CD4-positive, CD25-positive, alpha-beta regulatory T cell (primary cell): ENCODE measurements around the gene MGP. TPM values are rescaled to one million over a fixed set of nuclear protein-coding genes. Genes with fewer than 3 reads are reported as not detected.
A peak's percentile ranks its signal among the peaks of the same experiment; 100 is the strongest.

Experiments
- ATAC-seq, 2 donors: fragments of 150-1000 bp; cut with Tn5 transposase; one replicate each; pipeline ENCODE4 v1.10.0; 2021; ENCODE audit warnings: low read depth in 2 of 2, moderate number of reproducible peaks in 2 of 2, moderate library complexity in 1 of 2
- DNase-seq, 3 donors: peaks; one replicate each; pipeline versions ENCODE4 v3.0.0 to v3.0.0-alpha.2; 2012 to 2022; ENCODE audit warnings: mixed read lengths in 1 of 3
- H3K27ac ChIP-seq: one replicate; pipeline ENCODE4 v1.7.0; 2013; ENCODE audit warnings: mild to moderate bottlenecking, low read length; ENCODE audit not compliant: insufficient read depth, poor library complexity, severe bottlenecking
- H3K27me3 ChIP-seq: one replicate; pipeline ENCODE4 v1.7.0; 2013; ENCODE audit warnings: low read length; ENCODE audit not compliant: control insufficient read depth, insufficient read depth
- H3K36me3 ChIP-seq: one replicate; pipeline ENCODE4 v1.7.0; 2013; ENCODE audit warnings: mild to moderate bottlenecking, low read length, moderate library complexity; ENCODE audit not compliant: control insufficient read depth, insufficient read depth
- H3K4me1 ChIP-seq: 2 replicates; pipeline ENCODE4 v1.7.0; 2013; ENCODE audit warnings: mild to moderate bottlenecking, low read length; ENCODE audit not compliant: insufficient read depth, control insufficient read depth, poor library complexity, severe bottlenecking
- H3K4me3 ChIP-seq: one replicate; pipeline ENCODE4 v1.7.0; 2013; ENCODE audit warnings: low read depth, mild to moderate bottlenecking, low read length, moderate library complexity
- H3K9me3 ChIP-seq, 2 experiments: 1 replicate in 1 of 2; 2 replicates in 1 of 2; pipeline ENCODE4 v1.7.0; 2013; ENCODE audit warnings: low read length in 2 of 2, mild to moderate bottlenecking in 1 of 2, moderate library complexity in 1 of 2; ENCODE audit not compliant: control insufficient read depth in 2 of 2
- H3K27ac Mint-ChIP-seq, 3 donors: one replicate each; pipeline ENCODE4 v1.8.0; 2020 to 2022; ENCODE audit warnings: mild to moderate bottlenecking in 3 of 3, mixed read lengths in 3 of 3, moderate library complexity in 2 of 3
- H3K27me3 Mint-ChIP-seq: one replicate; pipeline ENCODE4 v1.8.0; 2022; ENCODE audit warnings: mild to moderate bottlenecking, mixed read lengths
- H3K36me3 Mint-ChIP-seq: one replicate; pipeline ENCODE4 v1.8.0; 2020; ENCODE audit warnings: mixed read lengths
- H3K4me1 Mint-ChIP-seq, 4 donors: one replicate each; pipeline ENCODE4 v1.8.0; 2020 to 2022; ENCODE audit warnings: mixed read lengths in 4 of 4, mild to moderate bottlenecking in 1 of 4
- H3K4me3 Mint-ChIP-seq, 4 donors: one replicate each; pipeline ENCODE4 v1.8.0; 2020 to 2022; ENCODE audit warnings: mild to moderate bottlenecking in 4 of 4, mixed read lengths in 4 of 4, moderate library complexity in 3 of 4
- H3K9me3 Mint-ChIP-seq, 7 donors: one replicate each; pipeline ENCODE4 v1.8.0; 2020 to 2022; ENCODE audit warnings: mixed read lengths in 7 of 7, mild to moderate bottlenecking in 3 of 7, moderate library complexity in 2 of 7
- polyA plus RNA-seq, 4 donors: library from polyadenylated mRNA; unstranded; fragments of 300-500 nt; fragmentation: Illumina TruSeq; gene quantifications; one replicate each; pipeline ENCODE4 v1.2.3, GENCODE V29; 2021
- total RNA-seq: library from RNA; stranded (reverse); gene quantifications from one replicate; pipeline ENCODE4 v1.2.3, GENCODE V29; 2022

MGP gene
- total and polyA plus RNA-seq, 5 donors from 2014 or later: 0.59 to 2.6 (median 0.64) TPM; not detected in 2

- Histone ChIP-seq H3K9me3 (no peaks in the 10 kb centered on the region), H3K27ac (no peak overlapping the region), H3K36me3 (peaks cover 41% of the 10 kb centered on the region), H3K4me1 (no peaks in the 10 kb centered on the region), H3K4me3 (no peak overlapping the region), H3K27me3 (no peaks in the 10 kb centered on the region)
- no peaks in the 10 kb centered on the region for H3K27me3 Mint-ChIP-seq
- DNase-seq (no peak), ATAC-seq (no peak)
- peaks cover 0 to 2% (median 0%) of the 10 kb centered on the region in 7 donors for H3K9me3 Mint-ChIP-seq
- H3K27ac Mint-ChIP-seq: peak overlapping the region in 1 of 3 donors; percentile 62
- H3K4me1 Mint-ChIP-seq: peaks cover 7 to 25% (median 13%) of the 10 kb centered on the region in 4 donors
- H3K36me3 Mint-ChIP-seq: peaks cover 73% of the 10 kb centered on the region
- no peak overlapping the region for H3K4me3 Mint-ChIP-seq
Measured at GRCh38 chr12:14911131-14911530, 25.5 kb upstream of the MGP start.

- Histone ChIP-seq H3K27me3 (no peaks in the 10 kb centered on the region), H3K27ac (no peak overlapping the region), H3K4me3 (no peak overlapping the region), H3K36me3 (peaks cover 33% of the 10 kb centered on the region), H3K4me1 (peaks cover 3% of the 10 kb centered on the region), H3K9me3 (no peaks in the 10 kb centered on the region)
- Mint-ChIP-seq H3K27me3 (no peaks in the 10 kb centered on the region), H3K36me3 (peaks cover 68% of the 10 kb centered on the region), H3K4me1 (peaks cover 12 to 25% (median 17%) of the 10 kb centered on the region in 4 donors), H3K4me3 (no peak overlapping the region), H3K27ac (peak overlapping the region in 2 of 3 donors; percentile 57 to 74), H3K9me3 (peaks cover 0 to 3% (median 0%) of the 10 kb centered on the region in 7 donors)
- ATAC-seq (peak; percentile 13 to 36), DNase-seq (peak in 1 of 3 donors; percentile 17)
Measured at GRCh38 chr12:14910090-14910915, 24.6 kb upstream of the MGP start.

- Histone ChIP-seq H3K4me1 (peaks cover 3% of the 10 kb centered on the region), H3K9me3 (no peaks in the 10 kb centered on the region), H3K4me3 (no peak overlapping the region), H3K36me3 (peaks cover 9% of the 10 kb centered on the region), H3K27ac (no peak overlapping the region), H3K27me3 (no peaks in the 10 kb centered on the region)
- H3K4me1 Mint-ChIP-seq: peaks cover 15 to 37% (median 21%) of the 10 kb centered on the region in 4 donors
- no peak overlapping the region for H3K4me3 Mint-ChIP-seq
- H3K36me3 Mint-ChIP-seq: peaks cover 54% of the 10 kb centered on the region
- H3K27ac Mint-ChIP-seq: peak overlapping the region in 2 of 3 donors; percentile 33 to 59
- DNase-seq: no peak
- no peaks in the 10 kb centered on the region for H3K27me3 Mint-ChIP-seq
- no peak for ATAC-seq
- peaks cover 0 to 3% (median 0%) of the 10 kb centered on the region in 7 donors for H3K9me3 Mint-ChIP-seq
Measured at GRCh38 chr12:14907953-14908352, 22.3 kb upstream of the MGP start.

- Mint-ChIP-seq H3K27me3 (no peaks in the 10 kb centered on the region), H3K27ac (peak overlapping the region in 2 of 3 donors; percentile 41 to 42), H3K36me3 (peaks cover 43% of the 10 kb centered on the region), H3K4me1 (peaks cover 15 to 38% (median 19%) of the 10 kb centered on the region in 4 donors), H3K9me3 (peaks cover 0 to 3% (median 0%) of the 10 kb centered on the region in 7 donors), H3K4me3 (no peak overlapping the region)
- H3K4me3 ChIP-seq: no peak overlapping the region
- H3K4me1 ChIP-seq: peaks cover 3% of the 10 kb centered on the region
- no peak for DNase-seq
- no peak overlapping the region for H3K27ac ChIP-seq
- no peaks in the 10 kb centered on the region for H3K9me3 ChIP-seq
- no peak for ATAC-seq
- H3K36me3 ChIP-seq: peaks cover 6% of the 10 kb centered on the region
- H3K27me3 ChIP-seq: no peaks in the 10 kb centered on the region
Measured at GRCh38 chr12:14906114-14906513, 20.5 kb upstream of the MGP start.

- Mint-ChIP-seq H3K27me3 (no peaks in the 10 kb centered on the region), H3K9me3 (peaks cover 0 to 3% (median 0%) of the 10 kb centered on the region in 7 donors), H3K36me3 (peaks cover 37% of the 10 kb centered on the region), H3K27ac (peak overlapping the region in 2 of 3 donors; percentile 79 to 85), H3K4me1 (peaks cover 13 to 38% (median 18%) of the 10 kb centered on the region in 4 donors), H3K4me3 (peak overlapping the region in 1 of 4 donors; percentile 11)
- H3K27ac ChIP-seq: no peak overlapping the region
- peaks cover 6% of the 10 kb centered on the region for H3K36me3 ChIP-seq
- no peaks in the 10 kb centered on the region for H3K9me3 ChIP-seq
- peaks cover 3% of the 10 kb centered on the region for H3K4me1 ChIP-seq
- DNase-seq (no peak), ATAC-seq (no peak)
- no peaks in the 10 kb centered on the region for H3K27me3 ChIP-seq
- peak overlapping the region; percentile 20 for H3K4me3 ChIP-seq
Measured at GRCh38 chr12:14905269-14906004, 19.8 kb upstream of the MGP start.

GRCh38 chr12:14904854-14905253 lies 19.2 kb upstream of the MGP start:
- ATAC-seq (no peak), DNase-seq (no peak)
- Histone ChIP-seq H3K36me3 (peaks cover 6% of the 10 kb centered on the region), H3K9me3 (no peaks in the 10 kb centered on the region), H3K4me3 (peak overlapping the region; percentile 20), H3K27ac (no peak overlapping the region), H3K27me3 (no peaks in the 10 kb centered on the region), H3K4me1 (peaks cover 3% of the 10 kb centered on the region)
- no peaks in the 10 kb centered on the region for H3K27me3 Mint-ChIP-seq
- peaks cover 40% of the 10 kb centered on the region for H3K36me3 Mint-ChIP-seq
- H3K27ac Mint-ChIP-seq: peak overlapping the region in 2 of 3 donors; percentile 79 to 85
- H3K4me3 Mint-ChIP-seq: peak overlapping the region in 1 of 4 donors; percentile 11
- H3K9me3 Mint-ChIP-seq: peaks cover 0 to 3% (median 0%) of the 10 kb centered on the region in 7 donors
- peaks cover 13 to 38% (median 18%) of the 10 kb centered on the region in 4 donors for H3K4me1 Mint-ChIP-seq

GRCh38 chr12:14903386-14904098 lies 17.9 kb upstream of the MGP start:
- Histone ChIP-seq H3K27ac (no peak overlapping the region), H3K36me3 (no peaks in the 10 kb centered on the region), H3K27me3 (no peaks in the 10 kb centered on the region), H3K4me1 (peaks cover 3% of the 10 kb centered on the region), H3K9me3 (no peaks in the 10 kb centered on the region), H3K4me3 (no peak overlapping the region)
- peaks cover 34% of the 10 kb centered on the region for H3K36me3 Mint-ChIP-seq
- peaks cover 13 to 38% (median 17%) of the 10 kb centered on the region in 4 donors for H3K4me1 Mint-ChIP-seq
- ATAC-seq (no peak), DNase-seq (no peak)
- no peaks in the 10 kb centered on the region for H3K27me3 Mint-ChIP-seq
- no peak overlapping the region for H3K4me3 Mint-ChIP-seq
- H3K9me3 Mint-ChIP-seq: peaks cover 0 to 3% (median 0%) of the 10 kb centered on the region in 7 donors
- peak overlapping the region; percentile 42 to 78 (median 68) for H3K27ac Mint-ChIP-seq
